GM06990 (cell line): ENCODE measurements around the gene COL18A1.

Experiments used
- DNase-seq: peaks from one replicate; pipeline ENCODE4 v3.0.0-alpha.2; 2011; ENCODE audit not compliant: insufficient read length; ENCODE audit errors: extremely low read depth
- H3K27me3 ChIP-seq: replicated peaks from 2 replicates; pipeline ENCODE4 v1.6.0; 2011; ENCODE audit warnings: low read length; ENCODE audit not compliant: control insufficient read depth, insufficient read depth
- H3K36me3 ChIP-seq: 2 replicates; pipeline ENCODE4 v1.5.1; 2011; ENCODE audit warnings: low read length; ENCODE audit not compliant: control insufficient read depth, insufficient read depth
- H3K4me3 ChIP-seq: replicated peaks from 2 replicates; pipeline ENCODE4 v1.5.1; 2011; ENCODE audit warnings: low read depth, mild to moderate bottlenecking, control low read depth, low read length
- CTCF ChIP-seq: IDR thresholded peaks from 2 replicates; pipeline ENCODE4 v1.5.1; 2011; ENCODE audit warnings: low read length, control low read depth, mild to moderate bottlenecking, inconsistent platforms; ENCODE audit not compliant: insufficient read depth, poor library complexity, severe bottlenecking

Gene COL18A1

DNA sequence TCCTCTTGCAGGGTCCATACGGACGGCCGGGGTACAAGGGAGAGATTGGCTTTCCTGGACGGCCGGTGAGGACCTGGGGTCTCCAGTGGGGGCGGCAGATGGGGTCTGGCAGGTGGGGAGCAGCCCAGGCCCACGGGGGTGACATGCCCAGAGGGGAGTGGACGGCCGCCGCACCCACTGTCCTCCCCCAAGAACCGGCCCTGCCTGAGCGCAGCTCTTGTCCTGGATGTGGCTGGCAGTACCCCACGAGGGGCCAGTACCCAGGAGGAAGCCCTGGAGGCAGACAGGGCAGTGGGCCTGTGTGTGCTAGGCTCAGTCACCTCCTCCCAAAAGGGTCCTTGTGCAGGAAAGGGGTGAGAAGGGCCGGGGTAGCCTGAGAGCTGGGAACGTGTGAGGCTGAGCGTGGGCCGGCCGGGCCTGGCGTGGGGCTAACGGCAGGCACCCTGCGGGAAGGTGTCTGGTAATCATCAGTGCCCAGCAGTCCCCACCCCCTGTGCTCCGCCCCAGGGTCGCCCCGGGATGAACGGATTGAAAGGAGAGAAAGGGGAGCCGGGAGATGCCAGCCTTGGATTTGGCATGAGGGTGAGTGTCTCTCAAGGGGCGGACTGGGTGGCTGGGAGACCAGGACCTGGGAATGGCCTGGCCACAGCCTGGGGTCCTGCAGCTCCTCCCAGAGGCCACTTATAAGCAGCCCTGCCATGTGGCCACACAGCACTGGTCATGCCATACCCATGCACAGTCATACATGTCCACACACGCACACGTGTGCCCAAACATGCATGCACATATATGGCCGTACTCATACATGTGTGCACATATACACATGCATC is 90.1 kb downstream of the COL18A1 start:
- H3K27me3 ChIP-seq, result no peaks in the 10 kb centered on the region
- H3K36me3 ChIP-seq, result no peaks in the 10 kb centered on the region
- DNase-seq, result no peak
- H3K4me3 ChIP-seq, result no peak overlapping the region
- TF ChIP-seq CTCF, result no peak

DNA sequence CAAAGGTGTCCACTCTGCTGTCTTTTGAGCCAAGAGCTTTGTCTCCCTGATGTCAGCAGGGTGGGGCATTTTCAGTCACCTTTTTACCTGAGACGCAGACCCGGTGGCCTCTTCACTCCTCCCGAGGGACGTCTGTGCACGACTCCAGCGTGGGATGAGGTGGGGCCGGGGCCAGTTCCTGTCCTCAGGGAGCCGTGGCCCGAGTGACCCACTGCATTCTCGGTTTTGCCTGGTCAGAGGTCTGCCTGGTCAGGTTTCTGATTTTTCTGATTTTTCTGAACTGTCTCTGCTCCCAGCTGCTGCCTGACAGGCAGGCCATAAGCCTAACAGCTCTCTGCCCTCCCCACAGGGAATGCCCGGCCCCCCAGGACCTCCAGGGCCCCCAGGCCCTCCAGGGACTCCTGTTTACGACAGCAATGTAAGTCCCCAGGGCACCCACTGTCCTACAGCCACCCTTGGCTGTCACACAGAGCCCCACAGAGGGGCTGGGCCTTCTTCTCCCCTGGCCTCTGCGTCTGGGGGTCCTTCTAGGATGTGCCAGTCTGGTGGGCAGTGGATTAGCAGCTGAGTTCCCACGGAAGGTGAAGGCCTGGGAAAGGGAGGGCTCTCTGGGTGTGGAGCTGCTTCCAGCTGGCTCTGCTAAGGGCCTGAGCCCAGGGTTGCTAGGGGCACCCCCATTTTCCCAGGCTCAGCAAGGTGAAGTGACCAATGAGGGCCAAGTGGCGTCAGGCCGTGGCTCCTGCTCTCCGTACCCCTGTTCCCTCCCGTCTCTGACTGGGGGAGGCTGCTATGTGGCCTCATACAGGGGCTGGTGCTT is 91.4 kb downstream of the COL18A1 start:
- H3K4me3 ChIP-seq, result no peak overlapping the region
- no peak for TF ChIP-seq CTCF
- H3K36me3 ChIP-seq, result no peaks in the 10 kb centered on the region
- DNase-seq, result no peak
- H3K27me3 ChIP-seq, result no peaks in the 10 kb centered on the region

- no peak for TF ChIP-seq CTCF
- H3K36me3 ChIP-seq, result no peaks in the 10 kb centered on the region
- no peaks in the 10 kb centered on the region for H3K27me3 ChIP-seq
- no peak for DNase-seq
- no peak overlapping the region for H3K4me3 ChIP-seq
Observed at GRCh38 chr21:45496968-45497845, 92.2 kb downstream of the COL18A1 start.

DNA sequence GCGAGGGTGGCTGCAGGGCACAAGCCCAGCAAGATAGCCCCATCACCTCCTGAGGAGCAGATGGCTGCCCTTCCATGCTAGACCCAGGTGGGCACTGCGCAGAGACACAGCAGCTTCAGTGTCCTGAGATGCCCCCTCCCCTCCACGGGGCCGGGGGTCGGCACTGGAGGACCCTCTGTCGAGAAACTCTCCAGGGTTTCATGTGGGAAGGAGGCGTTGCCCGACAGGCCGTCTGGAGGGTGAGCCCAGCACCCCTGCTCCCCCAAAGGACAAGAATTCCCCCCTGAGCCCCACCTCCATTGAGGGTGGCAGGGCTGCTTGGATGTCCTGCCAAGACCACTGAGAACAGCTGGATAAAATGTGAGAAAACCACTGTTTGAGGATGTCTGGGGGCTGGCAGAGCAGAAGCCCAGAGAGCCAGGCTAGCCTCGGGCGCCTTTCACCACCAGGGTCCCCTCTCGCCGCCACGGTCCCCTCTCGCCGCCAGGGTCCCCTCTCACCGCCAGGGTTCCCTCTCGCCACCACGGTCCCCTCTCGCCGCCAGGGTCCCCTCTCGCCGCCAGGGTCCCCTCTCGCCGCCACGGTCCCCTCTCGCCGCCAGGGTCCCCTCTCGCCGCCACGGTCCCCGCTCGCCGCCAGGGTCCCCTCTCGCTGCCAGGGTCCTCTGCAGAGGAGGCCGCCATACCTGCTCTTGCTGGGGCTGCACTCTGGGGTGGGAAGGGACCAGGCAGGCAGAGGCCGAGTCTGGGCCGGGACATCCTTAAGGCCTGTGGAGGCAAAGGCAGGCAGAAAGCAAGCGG is 93.1 kb downstream of the COL18A1 start:
- no peak for TF ChIP-seq CTCF
- H3K4me3 ChIP-seq, result no peak overlapping the region
- H3K36me3 ChIP-seq, result no peaks in the 10 kb centered on the region

GRCh38 chr21:45498646-45499000 is 93.7 kb downstream of the COL18A1 start:
- no peak for DNase-seq
- Histone ChIP-seq H3K4me3 (no peak overlapping the region), H3K36me3 (no peaks in the 10 kb centered on the region), H3K27me3 (no peaks in the 10 kb centered on the region)
- TF ChIP-seq CTCF, result no peak

More for the DNA sequence above, 93.1 kb downstream of the COL18A1 start:
- no peaks in the 10 kb centered on the region for H3K27me3 ChIP-seq
- DNase-seq, result no peak
